ENCODE data around the gene NPPA. TPM values are rescaled to one million over a fixed set of nuclear protein-coding genes. Genes with fewer than 3 reads are reported as not detected.

NPPA gene
- total and polyA plus RNA-seq, 2 donors (not counting 1 experiment from before 2014, with no cell fraction given): not detected

- H3K4me3 ChIP-seq (replicated peaks in 1 of 4; ENCODE audit: control extremely low read depth in 1 of 4, insufficient read depth in 1 of 4, low read depth in 3 of 4, low read length in 4 of 4): no peak overlapping the region
- H3K9ac ChIP-seq (ENCODE audit: insufficient read depth, low read length): no peak overlapping the region
- no peaks in the 10 kb centered on the region for H4K20me1 ChIP-seq (ENCODE audit: control insufficient read depth, extremely low read depth, insufficient read depth, low read length)
- H2AFZ ChIP-seq (ENCODE audit: low read length): no peak overlapping the region
- H3K36me3 ChIP-seq (ENCODE audit: control insufficient read depth, insufficient read depth, low read length): no peaks in the 10 kb centered on the region
- H3K4me1 ChIP-seq (ENCODE audit: control insufficient read depth, extremely low read depth, insufficient read depth, low read length): no peaks in the 10 kb centered on the region
- TF ChIP-seq EZH2 (IDR thresholded peaks at IDR 0.05; ENCODE audit: low read length, missing control alignments) (no peak), CTCF (conservative IDR thresholded peaks at IDR 0.05 in 1 of 2, IDR thresholded peaks at IDR 0.05 in 1 of 2; ENCODE audit: low read depth in 1 of 2, low read length in 2 of 2) (no peak)
- no peak overlapping the region for H3K4me2 ChIP-seq (ENCODE audit: extremely low read depth, insufficient read depth, low read length)
- no peak overlapping the region for H3K27ac ChIP-seq (ENCODE audit: insufficient read depth, low read length)
- H3K79me2 ChIP-seq (ENCODE audit: control insufficient read depth, insufficient read depth, low read length): no peaks in the 10 kb centered on the region
- DNase-seq (ENCODE audit: low read depth in 2 of 2): no peak
- H3K9me3 ChIP-seq (ENCODE audit: control insufficient read depth, insufficient read depth, low read depth, low read length): no peaks in the 10 kb centered on the region
- H3K27me3 ChIP-seq (ENCODE audit: control insufficient read depth, insufficient read depth, low read length): peaks cover 28% of the 10 kb centered on the region
Observed at GRCh38 chr1:11860083-11860482, 12.5 kb upstream of the NPPA start.

- Histone ChIP-seq H3K4me3 (replicated peaks in 1 of 4; ENCODE audit: control extremely low read depth in 1 of 4, insufficient read depth in 1 of 4, low read depth in 3 of 4, low read length in 4 of 4) (no peak overlapping the region), H3K27me3 (ENCODE audit: control insufficient read depth, insufficient read depth, low read length) (peaks cover 28% of the 10 kb centered on the region), H3K9me3 (ENCODE audit: control insufficient read depth, insufficient read depth, low read depth, low read length) (no peaks in the 10 kb centered on the region), H3K9ac (ENCODE audit: insufficient read depth, low read length) (no peak overlapping the region), H2AFZ (ENCODE audit: low read length) (no peak overlapping the region), H3K27ac (ENCODE audit: insufficient read depth, low read length) (no peak overlapping the region), H3K4me1 (ENCODE audit: control insufficient read depth, extremely low read depth, insufficient read depth, low read length) (no peaks in the 10 kb centered on the region), H3K36me3 (ENCODE audit: control insufficient read depth, insufficient read depth, low read length) (no peaks in the 10 kb centered on the region), H3K4me2 (ENCODE audit: extremely low read depth, insufficient read depth, low read length) (no peak overlapping the region), H4K20me1 (ENCODE audit: control insufficient read depth, extremely low read depth, insufficient read depth, low read length) (no peaks in the 10 kb centered on the region), H3K79me2 (ENCODE audit: control insufficient read depth, insufficient read depth, low read length) (no peaks in the 10 kb centered on the region)
- TF ChIP-seq CTCF (conservative IDR thresholded peaks at IDR 0.05 in 1 of 2, IDR thresholded peaks at IDR 0.05 in 1 of 2; ENCODE audit: low read depth in 1 of 2, low read length in 2 of 2) (peak; percentile 13 to 30), EZH2 (IDR thresholded peaks at IDR 0.05; ENCODE audit: low read length, missing control alignments) (peak; percentile 61)
- DNase-seq (ENCODE audit: low read depth in 2 of 2): peak; percentile 55 to 59
Observed at GRCh38 chr1:11858968-11859871, 11.6 kb upstream of the NPPA start.

GRCh38 chr1:11858613-11858967, 11.0 kb upstream of the NPPA start, which contains the start of gene NPPB:
Gene NPPB, minus strand, starts transcription at chr1:11858945. Its CDS starts 112 bp downstream, at chr1:11858833.
- DNase-seq (ENCODE audit: low read depth in 2 of 2): no peak
- Histone ChIP-seq H3K9ac (ENCODE audit: insufficient read depth, low read length) (no peak within 1 kb of the TSS), H2AFZ (ENCODE audit: low read length) (no peak within 1 kb of the TSS), H3K4me2 (ENCODE audit: extremely low read depth, insufficient read depth, low read length) (no peak within 1 kb of the TSS), H3K9me3 (ENCODE audit: control insufficient read depth, insufficient read depth, low read depth, low read length) (no peaks in the 10 kb centered on the region), H3K4me1 (ENCODE audit: control insufficient read depth, extremely low read depth, insufficient read depth, low read length) (no peaks in the 10 kb centered on the region), H3K27me3 (ENCODE audit: control insufficient read depth, insufficient read depth, low read length) (peaks cover 28% of the 10 kb centered on the region), H3K4me3 (replicated peaks in 1 of 4; ENCODE audit: control extremely low read depth in 1 of 4, insufficient read depth in 1 of 4, low read depth in 3 of 4, low read length in 4 of 4) (no peak within 1 kb of the TSS), H3K79me2 (ENCODE audit: control insufficient read depth, insufficient read depth, low read length) (no peaks in the 10 kb centered on the region), H3K36me3 (ENCODE audit: control insufficient read depth, insufficient read depth, low read length) (no peaks in the 10 kb centered on the region), H3K27ac (ENCODE audit: insufficient read depth, low read length) (no peak within 1 kb of the TSS), H4K20me1 (ENCODE audit: control insufficient read depth, extremely low read depth, insufficient read depth, low read length) (no peaks in the 10 kb centered on the region)
- TF ChIP-seq CTCF (conservative IDR thresholded peaks at IDR 0.05 in 1 of 2, IDR thresholded peaks at IDR 0.05 in 1 of 2; ENCODE audit: low read depth in 1 of 2, low read length in 2 of 2) (no peak), EZH2 (IDR thresholded peaks at IDR 0.05; ENCODE audit: low read length, missing control alignments) (no peak)

Measured in fibroblast of lung (primary cell).